Measurements from ENCODE around the gene AP3B2.
"Not testable (repeated sequence)": the region's sequence is repeated elsewhere in the genome, so short reads cannot be mapped to it uniquely, and the experiment has no call there.

The AP3B2 gene, protein sequence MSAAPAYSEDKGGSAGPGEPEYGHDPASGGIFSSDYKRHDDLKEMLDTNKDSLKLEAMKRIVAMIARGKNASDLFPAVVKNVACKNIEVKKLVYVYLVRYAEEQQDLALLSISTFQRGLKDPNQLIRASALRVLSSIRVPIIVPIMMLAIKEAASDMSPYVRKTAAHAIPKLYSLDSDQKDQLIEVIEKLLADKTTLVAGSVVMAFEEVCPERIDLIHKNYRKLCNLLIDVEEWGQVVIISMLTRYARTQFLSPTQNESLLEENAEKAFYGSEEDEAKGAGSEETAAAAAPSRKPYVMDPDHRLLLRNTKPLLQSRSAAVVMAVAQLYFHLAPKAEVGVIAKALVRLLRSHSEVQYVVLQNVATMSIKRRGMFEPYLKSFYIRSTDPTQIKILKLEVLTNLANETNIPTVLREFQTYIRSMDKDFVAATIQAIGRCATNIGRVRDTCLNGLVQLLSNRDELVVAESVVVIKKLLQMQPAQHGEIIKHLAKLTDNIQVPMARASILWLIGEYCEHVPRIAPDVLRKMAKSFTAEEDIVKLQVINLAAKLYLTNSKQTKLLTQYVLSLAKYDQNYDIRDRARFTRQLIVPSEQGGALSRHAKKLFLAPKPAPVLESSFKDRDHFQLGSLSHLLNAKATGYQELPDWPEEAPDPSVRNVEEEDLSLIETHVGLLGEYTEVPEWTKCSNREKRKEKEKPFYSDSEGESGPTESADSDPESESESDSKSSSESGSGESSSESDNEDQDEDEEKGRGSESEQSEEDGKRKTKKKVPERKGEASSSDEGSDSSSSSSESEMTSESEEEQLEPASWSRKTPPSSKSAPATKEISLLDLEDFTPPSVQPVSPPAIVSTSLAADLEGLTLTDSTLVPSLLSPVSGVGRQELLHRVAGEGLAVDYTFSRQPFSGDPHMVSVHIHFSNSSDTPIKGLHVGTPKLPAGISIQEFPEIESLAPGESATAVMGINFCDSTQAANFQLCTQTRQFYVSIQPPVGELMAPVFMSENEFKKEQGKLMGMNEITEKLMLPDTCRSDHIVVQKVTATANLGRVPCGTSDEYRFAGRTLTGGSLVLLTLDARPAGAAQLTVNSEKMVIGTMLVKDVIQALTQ

DNA sequence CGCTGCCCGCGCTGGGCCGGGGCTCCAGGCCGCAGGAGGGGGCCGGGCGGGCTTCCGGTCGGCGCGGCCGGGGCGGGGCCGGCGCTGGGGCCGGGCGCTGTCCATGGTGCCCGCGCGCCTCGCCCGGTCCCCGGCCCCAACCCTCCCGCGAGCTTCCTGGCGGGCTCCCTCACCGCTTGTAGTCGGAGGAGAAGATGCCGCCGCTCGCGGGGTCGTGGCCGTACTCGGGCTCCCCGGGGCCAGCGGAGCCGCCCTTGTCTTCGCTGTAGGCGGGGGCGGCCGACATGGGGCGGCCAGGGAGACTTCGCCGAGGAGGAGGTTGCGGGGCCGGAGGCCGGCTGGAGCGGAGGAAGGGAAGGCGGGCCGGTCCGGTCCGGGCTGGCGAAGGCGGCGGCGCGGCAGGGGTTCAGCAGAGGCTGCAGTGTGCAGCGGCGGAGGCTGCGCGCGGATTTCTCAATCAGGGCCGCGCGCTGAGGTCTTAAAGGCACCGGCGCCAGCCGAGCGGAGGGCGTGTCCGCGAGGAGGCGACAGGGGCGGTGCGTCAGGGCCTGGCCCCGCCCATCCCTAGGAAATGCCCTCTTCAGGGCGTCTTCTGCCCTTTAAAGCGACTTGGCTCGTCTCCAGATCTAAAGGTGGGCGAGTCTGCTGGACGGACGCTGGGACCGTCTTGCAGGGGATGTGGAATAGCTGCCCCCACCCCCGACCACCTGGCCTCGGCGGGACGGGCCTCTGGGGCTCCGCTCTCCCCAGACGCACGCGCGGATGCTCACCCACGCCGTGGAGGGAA lies at the start of gene AP3B2:
AP3B2 (minus strand) TSS at position 455 of the 787 bp plus-strand sequence; CDS start at position 286, 169 bp downstream.
- DNase-seq, result peak; percentile 83

DNA sequence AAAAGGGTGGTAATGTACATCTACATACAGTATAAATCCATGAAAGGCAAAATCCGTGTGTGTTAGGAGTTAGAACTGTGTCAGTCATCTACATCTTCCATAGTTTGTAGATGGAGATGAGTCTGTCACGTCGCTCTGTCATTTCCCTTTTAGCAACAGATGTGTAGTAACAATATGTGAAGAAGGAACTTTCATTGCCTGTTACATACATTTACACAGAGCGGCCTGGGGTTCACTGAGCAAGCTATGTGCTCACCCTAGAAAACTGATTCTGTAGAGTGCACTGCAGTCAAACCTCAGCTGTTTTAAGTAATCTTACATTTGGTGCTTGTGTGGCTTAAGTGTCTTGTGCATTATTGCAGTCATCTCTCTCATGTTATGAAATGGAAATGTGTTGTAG lies 41.6 kb upstream of the AP3B2 start:
- DNase-seq, result no peak

DNA sequence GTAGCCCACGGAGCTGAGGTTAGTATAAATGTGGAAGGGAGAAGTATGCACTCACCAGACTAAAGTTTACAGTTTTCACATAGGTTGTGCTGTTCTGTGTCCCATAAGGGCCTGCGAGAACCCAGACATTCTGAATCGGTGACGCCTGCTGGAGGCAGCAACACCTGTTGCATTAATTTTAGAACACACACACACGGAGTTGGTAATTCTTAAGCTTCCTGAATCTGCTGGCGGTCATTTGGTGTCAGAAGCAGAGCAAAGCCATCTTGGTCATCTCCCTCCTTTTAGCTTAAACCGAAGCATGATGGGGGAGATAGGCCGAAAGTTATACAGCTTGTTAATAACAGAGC lies 41.1 kb upstream of the AP3B2 start:
- DNase-seq, result peak; percentile 28

DNA sequence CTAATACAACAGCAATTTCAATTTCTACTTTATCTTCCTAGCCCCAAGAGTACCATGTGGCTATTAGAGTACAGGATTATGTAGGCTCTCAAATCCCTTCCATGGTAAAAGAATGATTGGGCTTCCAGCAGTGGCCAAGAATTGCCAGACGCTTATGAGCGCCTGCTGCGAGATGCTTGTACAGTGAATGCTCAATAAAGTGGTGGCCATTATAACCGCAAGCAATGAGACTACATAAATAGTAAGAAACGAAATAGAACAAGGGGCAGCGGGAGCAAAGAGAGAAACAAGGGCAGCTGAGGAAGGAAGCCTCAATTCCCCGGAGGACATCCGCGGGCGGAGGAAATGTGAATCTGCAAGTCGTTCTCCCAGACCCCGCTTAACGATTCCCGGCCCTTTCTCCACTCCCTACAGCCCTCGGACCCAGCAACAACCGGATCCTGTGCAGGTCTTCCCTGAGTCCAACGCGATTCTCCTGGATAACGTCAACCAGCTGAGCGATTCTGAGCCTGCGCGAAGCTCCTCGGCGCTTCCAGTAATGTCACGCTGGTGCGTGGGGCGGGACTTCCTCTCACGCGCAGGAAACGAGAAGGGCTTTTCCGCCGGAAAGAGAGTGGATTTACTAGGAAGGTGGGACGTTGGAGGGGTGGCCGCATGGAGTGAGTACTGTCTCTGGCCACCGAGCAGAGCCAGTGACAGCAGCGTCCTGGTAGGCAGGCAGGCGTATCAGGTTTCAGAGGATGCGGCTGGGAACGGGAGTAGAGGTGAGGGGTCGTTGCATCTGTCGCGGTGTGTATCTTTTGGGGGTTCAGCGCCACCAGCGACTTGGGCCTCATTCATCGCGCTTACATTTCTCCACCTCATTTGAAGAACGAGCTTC lies 40.5 kb upstream of the AP3B2 start:
- DNase-seq, result peak; percentile 91

DNA sequence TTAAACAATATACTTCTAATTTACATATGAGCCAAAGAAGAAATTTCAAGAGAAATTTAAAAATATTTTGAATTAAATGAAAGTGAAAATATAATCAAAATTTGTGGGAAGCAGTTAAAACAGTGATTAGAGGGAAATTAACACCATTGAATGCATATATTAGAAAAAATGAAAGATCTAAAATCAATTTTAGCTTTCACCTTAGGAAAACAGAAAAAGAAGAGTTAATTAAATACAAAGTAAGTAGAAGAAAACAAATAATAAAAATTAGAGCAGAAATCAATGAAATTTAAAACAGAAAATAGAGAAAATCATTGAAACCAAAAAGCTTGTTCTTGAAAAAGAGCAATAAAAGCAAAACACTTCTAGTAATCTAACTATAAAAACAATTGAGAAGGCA lies 38.6 kb upstream of the AP3B2 start:
- DNase-seq, result no peak

DNA sequence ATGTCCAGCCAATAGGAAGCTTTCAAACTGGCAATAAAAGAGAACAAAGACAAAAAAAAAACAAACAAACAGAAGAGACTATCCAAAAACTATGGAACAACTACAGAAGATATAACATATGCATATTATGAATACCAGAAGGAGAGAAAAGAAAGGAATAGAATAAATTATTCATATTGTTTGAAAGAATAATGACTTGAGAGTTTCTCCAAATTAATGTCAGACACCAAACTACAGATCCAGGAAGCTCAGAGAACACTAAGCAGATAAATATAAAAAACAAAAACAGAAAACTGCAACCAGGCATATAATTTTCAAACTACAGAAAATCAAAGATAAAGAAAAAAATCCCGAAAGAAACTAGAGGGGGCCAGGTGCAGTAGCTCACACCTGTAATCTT lies 34.1 kb upstream of the AP3B2 start:
- DNase-seq, result no peak

DNA sequence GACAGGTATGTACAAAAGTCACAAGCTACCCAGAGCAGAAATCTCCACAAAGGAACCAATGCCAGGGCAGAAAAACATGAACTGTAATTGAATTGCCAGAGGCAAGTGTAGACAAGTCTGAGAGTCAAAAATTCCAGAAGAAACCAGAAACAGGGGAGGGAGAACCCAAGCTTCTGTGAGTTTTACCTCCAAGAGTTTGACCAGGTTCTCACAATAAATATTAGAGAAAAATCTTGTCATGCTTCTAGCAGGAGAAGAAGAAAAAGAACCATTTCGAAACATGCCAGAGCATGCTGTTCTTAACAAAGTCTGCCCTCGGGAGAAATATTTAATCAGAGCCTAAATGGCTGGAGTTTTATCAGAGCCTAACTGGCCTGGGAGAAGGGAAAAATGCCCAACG lies 32.5 kb upstream of the AP3B2 start:
- no peak for DNase-seq

DNA sequence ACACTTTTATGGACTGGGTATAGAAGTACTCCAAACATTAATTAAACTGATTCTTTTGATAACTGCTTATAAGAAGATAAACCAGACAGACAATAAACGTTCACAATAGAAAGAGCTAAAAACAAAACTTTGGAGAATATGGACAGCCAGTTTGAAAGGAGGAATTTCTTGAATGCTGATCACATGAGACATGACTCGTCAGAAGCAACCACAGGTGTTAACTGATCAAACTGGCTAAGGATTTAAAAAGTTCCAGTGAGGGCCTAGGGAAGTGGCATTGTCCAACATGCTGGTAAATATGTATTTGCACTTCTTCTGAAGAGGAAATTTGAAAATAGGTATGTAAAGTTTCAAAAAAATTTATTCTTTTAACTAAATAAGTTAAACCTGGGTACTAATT lies 29.4 kb upstream of the AP3B2 start:
- DNase-seq, result no peak

DNA sequence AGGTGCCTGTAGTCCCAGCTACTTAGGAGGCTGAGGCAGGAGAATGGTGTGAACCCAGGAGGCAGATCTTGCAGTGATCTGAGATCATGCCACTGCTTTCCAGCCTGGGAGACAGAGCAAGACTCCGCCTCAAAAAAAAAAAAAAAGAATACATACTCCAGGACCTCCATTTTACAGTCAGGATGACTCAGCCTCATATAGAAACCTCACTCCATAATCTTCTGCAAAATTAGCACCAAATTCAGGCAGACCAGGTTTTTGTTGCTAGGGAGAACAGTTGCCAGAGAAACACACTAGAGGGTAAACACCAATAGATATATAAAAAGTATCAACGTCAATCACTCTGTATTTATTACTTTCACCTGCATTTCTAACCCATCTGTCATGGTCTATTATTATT lies 28.3 kb upstream of the AP3B2 start:
- no peak for DNase-seq

DNA sequence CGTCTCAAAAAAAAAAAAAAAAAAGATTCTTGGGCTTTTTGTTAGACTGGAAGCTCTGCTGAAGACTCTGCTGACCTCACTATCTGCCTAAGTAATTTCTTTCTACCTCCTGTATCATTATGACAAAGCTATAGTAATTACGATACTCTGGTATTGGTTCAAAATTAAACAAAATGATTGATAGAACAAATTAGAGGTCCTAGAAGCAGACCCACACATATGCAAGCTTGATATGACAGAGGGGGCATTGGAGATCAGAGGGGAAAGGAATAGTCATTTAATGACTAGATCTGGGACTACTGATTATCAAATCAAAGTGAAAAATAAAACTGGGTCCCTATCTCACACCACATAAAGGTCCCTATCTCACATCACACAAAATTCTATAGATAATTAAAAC lies 21.9 kb upstream of the AP3B2 start:
- no peak for DNase-seq

DNA sequence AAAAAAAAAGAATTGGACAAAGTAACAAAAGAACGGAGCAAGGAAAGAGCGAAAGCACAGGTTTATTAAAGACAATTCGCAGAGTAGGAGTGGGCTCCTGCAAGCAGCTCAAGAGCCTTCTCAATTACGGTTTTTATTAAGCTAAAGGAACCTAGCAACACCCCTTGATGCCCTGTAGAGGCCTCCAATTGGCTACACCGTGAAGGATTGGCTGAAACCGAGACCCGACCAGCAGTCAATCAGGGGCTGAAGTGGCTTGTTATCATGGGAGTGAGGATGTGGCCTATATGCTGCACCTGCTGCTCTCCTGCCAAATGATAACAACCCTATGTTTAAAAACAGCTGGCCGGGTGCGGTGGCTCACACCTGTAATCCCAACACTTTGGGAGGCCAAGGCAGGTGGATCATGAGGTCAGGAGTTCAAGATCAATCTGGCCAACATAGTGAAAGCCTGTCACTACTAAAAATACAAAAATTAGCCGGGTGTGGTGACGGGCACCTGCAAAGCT lies 20.4 kb upstream of the AP3B2 start:
- no peak for DNase-seq

DNA sequence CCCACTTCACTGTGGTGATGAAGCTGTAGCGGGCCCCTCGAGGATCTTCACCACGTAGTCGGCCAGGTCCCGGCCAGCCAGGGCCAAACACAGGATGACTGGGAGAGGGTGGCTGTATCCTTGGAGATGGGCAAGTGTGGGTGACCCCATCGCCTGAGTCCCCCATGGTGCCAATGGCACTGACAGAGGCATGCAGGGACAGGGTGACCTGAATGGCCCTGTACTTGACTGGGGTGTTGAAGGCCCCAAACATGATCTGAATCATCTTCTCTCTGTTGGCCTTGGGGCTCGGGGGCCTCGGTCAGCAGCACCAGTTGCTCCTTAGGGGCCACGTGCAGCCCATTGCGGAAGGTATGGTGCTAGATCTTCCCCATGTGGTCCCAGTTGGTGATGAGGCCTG lies 17.1 kb upstream of the AP3B2 start:
- DNase-seq, result no peak

DNA sequence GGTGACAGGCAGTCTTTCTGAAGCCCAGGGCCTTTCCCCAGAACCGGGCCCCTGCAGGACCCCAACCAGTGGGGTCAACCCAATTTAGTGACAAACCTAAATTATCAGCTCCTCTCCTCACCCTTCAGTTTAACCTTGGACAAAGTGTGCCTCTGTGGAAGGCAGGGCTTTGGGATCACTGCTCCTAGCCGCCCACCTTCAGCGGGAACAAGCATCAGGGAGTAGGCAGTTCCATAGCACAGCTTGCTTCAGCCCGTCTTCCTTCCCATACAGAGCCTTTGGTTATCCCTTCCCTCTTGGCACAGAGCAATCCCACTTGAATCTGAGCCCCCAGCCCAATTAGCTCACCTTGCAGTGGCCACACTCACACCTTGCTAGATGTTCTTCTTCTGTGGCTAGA lies 5.3 kb upstream of the AP3B2 start:
- DNase-seq, result no peak

DNA sequence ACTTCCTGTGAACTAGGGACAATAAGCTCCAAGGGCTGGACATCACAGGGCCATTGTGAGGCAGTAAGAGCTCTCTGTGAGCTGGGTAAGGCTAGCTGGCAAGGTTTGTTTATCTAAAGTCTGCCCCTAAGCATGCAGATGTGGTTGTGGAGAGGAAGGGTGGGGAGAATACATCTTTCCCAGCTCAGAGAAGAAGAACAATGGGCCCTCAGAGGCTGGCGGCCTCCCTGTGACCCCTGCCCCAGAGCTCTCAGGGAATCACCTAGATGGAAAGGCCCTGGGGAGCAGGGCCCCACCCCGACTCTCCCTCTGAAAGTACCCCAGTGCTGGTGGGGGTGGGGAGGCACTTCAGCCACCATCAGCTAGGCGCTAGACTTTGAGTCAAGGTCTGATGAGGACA lies 4.3 kb upstream of the AP3B2 start:
- no peak for DNase-seq

DNA sequence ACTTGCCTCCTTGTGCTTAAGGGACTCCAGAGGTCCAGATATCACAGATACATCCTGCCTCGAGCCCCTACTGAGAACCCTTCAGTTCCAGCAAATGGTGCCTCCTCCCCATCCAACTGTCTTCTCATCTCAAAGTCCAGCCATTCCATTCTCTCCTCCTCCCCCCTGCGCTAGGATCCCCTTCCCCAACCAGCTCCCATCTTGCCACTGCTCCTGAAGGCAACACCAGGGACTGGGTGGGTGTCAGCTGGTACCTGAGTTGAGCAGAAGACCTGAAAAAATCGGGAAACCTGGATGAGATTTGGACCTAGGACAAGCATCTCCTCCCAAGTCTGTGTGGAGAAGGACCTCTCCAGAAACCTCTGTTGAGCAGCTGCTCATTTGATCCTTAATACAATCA lies 2.4 kb upstream of the AP3B2 start:
- no peak for DNase-seq

DNA sequence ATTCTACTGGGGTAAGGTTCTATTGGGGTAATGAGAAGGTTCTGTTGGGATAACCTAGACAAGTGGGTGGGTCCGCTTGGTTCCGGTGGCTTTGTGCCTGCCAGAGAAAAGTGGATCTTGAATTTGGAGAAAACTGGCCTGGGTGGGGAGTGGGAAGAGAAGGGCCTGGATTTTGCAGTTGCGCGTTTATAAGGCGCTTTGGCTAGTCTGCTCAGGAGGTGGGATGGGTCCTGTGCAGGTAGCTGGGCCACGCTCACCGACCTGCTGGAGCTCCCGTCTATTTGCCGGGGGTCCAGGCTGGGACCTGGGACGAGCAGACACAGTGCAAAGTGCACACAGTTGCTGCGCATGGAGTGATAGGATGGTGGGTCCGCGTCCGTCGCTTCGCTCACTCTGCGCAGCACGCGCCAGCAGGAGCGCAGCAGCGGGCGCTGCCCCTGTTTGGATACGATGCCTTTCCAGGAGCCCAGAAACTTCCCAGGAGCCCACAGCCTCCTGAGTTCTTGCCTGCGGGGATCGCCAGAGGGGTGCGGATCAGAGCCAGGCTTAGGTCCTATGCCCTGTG lies 1.3 kb upstream of the AP3B2 start:
- DNase-seq, result no peak

DNA sequence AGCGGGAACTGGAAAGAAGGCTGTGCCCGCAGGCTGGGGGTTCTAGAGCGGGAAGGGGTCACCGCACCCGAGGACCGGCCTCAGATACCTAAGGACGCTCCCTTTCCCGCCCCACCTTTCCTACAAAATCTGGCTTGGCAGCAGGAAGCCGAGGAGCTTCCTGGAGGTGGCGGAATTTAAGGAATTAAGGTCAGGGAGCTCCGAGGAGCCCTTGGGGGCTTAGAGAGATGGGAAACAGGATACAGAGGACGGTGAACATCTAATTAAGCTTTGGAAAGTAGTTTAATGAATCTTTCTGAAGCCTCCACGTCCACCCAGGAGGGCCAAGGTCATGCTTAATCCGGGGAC lies 507 bp upstream of the AP3B2 start:
- DNase-seq, result no peak

DNA sequence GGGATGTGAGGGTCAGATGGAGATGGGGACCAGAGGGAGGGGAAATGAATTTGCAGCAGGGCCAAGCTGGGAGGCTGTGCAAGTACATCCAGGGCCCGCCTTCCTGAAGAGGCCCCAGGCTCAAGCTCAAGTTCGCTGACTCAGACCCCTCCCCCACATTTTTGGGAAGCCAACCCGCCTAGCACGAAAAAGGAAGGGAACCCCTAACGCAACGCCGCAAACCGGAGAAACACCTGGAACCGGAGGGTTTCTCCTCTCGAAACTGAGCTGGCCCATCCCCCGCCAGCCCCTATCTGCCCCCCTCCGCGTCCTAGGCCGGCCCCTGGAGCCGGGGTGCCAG lies 624 bp downstream of the AP3B2 start:
- DNase-seq, result no peak

DNA sequence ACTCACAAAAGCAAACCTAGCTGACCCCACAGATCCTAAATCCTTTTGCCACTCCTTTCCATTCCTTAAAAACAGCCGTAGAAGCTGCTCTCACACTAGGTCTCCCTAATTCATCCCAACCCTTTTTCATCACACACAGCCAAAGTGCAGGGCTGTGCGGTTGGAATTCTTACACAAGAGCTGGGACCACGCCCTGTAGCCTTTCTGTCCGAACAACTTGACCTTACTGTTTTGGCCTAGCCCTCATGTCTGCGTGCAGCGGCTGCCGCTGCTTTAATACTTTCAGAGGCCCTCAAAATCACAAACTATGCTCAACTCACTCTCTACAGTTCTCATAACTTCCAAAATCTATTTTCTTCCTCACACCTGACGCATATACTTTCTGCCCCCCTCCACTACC lies 3.8 kb downstream of the AP3B2 start:
- DNase-seq, result not testable (repeated sequence)

DNA sequence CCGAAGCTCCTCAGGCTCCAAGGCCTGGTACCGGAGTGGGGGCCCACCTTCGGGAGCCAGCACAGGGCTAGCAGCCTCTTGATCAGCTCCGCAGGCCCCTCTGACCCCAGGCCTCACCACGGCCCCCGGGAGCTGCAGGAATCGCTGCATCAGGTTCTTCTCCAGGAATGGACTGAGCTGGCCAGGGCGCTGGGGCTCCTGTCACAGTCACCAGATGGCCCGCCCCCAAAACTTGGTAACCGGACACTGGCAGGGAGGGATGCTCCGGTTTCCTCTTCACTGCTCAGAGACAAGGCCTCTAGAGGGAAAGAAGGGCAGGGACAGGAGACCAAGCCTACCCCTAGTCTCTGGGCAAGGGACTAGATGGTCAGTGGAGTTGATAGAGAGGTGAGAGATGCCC lies 9.9 kb downstream of the AP3B2 start:
- no peak for DNase-seq

DNA sequence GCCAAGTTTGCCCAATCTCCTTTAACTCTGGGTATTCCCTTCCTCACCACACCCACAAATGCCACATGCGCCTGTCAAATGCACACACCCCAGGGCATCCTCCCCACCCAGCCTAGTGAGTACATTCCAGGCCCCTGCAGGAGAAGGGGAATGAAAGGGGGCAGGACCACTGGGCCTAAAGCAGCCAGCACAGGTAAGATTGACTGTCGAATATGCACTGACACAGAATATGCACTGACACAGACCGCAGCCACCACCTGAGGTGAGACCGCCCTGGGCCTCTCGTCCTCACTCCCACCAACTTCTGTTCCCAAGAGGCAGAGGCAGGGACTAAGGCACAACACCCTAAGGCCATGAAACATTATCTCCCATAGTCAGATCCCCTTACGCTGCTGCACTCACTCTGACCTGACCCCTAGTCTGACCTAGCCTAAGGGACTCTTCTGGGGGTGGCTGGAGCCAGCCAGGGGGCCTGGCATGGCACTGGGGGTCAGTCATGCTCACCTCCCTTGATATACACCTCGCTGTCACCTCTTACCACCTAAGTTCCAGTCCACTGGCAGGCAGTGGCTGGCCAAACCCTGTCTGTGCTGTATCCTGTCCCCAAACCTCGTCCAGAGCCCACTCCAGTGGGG lies 10.8 kb downstream of the AP3B2 start:
- DNase-seq, result no peak
